Spinal cord (tissue), 10 donors: ENCODE measurements around the gene RGMA. TPM values are rescaled to one million over a fixed set of nuclear protein-coding genes. Genes with fewer than 3 reads are reported as not detected.
"Not testable (repeated sequence)": the region's sequence is repeated elsewhere in the genome, so short reads cannot be mapped to it uniquely, and the experiment has no call there.

Experiments used
- DNase-seq, 6 donors: peaks; one replicate each; pipeline versions ENCODE4 v3.0.0 to v3.0.0-alpha.2; 2013 to 2015; ENCODE audit warnings: low spot score in 6 of 6, low read depth in 4 of 6
- H3K27ac ChIP-seq: one replicate; pipeline ENCODE4 v1.5.1; 2013; ENCODE audit warnings: low read depth, low read length, control low read depth
- H3K27me3 ChIP-seq: one replicate; pipeline ENCODE4 v1.6.1; 2013; ENCODE audit warnings: low read length; ENCODE audit not compliant: control insufficient read depth, insufficient read depth
- H3K36me3 ChIP-seq: one replicate; pipeline ENCODE4 v1.6.1; 2013; ENCODE audit warnings: low read length; ENCODE audit not compliant: control insufficient read depth, insufficient read depth
- H3K4me1 ChIP-seq: one replicate; pipeline ENCODE4 v1.6.1; 2013; ENCODE audit warnings: low read length; ENCODE audit not compliant: control insufficient read depth, insufficient read depth
- H3K4me3 ChIP-seq: one replicate; pipeline ENCODE4 v1.5.1; 2013; ENCODE audit warnings: low read depth, low read length, control low read depth
- H3K9me3 ChIP-seq: one replicate; pipeline ENCODE4 v1.6.1; 2013; ENCODE audit warnings: low read length; ENCODE audit not compliant: control insufficient read depth, insufficient read depth
- WGBS: methylation state at CpG from one replicate; pipeline ENCODE4 v1.1.5; 2013; ENCODE audit warnings: missing lambda C conversion rate; ENCODE audit not compliant: insufficient coverage; 5-methylcytosine and 5-hydroxymethylcytosine counted together
- polyA plus RNA-seq, 2 donors: library from polyadenylated mRNA; unstranded; fragments of 120-200 nt; gene quantifications; one replicate each; pipeline ENCODE4 v1.2.1, GENCODE V29; 2013; ENCODE audit not compliant: insufficient read length in 2 of 2
- total RNA-seq, 2 donors: library from RNA; depleted of rRNA in 1 of 2; stranded (reverse); fragments of 120-200 nt in 1 of 2; fragments of >200 nt in 1 of 2; gene quantifications; one replicate each; pipeline versions ENCODE4 v1.2.3 to v1.2.4, GENCODE V29; 2013 to 2014
- donor health status: healthy.

RGMA gene
- total and polyA plus RNA-seq, 4 donors, result 20.7 to 356 (median 185) TPM

DNA sequence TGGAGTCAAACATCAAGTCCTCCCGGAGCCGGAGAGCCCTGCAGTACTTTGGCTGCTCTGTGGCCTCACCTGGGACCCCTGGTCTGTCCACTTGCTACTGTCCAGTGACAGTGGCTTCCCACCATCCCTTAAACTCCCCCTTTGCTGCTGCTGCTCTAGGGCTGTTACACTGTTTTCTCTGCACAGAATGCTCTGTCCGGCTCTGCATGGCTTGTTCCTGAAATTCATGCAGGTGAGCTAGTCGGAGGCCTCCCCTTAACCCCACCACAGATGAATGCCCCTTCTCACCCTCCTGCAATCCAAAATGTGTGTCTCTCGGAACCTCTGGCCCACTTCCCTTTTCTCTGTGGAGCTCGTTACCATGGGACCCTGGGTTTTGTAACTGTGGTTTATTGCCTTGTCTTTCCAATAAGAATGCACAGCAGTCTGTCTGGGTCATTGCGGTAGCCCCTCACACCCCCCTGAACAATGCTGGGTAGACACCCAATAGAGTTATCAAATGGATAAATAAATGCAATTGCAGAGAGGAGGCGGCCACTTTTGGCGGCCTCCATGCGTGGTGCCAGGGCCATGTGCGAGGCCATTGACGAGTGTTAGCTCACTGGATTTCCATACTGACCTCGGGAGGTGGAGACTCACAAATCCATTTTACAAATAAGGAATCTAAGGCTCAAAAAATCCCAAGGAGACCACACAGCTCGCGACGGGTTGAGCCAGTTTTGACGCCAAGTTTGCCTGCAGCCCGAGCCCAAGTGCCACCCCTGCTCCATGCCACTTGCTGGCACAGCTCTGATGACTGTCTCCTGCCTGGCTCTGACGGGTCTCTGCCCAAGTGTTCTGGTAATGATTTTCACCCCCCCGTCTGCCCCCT lies 48.5 kb downstream of the RGMA start:
- peaks cover 88% of the 10 kb centered on the region for H3K4me1 ChIP-seq
- H3K27me3 ChIP-seq, result no peaks in the 10 kb centered on the region
- peak in 2 of 6 donors; percentile 51 to 69 for DNase-seq
- peaks cover 45% of the 10 kb centered on the region for H3K36me3 ChIP-seq
- no peak overlapping the region for H3K4me3 ChIP-seq
- WGBS, result 56% methylated on average over 17 of the region's 20 CpGs
- H3K9me3 ChIP-seq, result no peaks in the 10 kb centered on the region
- peak overlapping the region; percentile 54 for H3K27ac ChIP-seq

DNA sequence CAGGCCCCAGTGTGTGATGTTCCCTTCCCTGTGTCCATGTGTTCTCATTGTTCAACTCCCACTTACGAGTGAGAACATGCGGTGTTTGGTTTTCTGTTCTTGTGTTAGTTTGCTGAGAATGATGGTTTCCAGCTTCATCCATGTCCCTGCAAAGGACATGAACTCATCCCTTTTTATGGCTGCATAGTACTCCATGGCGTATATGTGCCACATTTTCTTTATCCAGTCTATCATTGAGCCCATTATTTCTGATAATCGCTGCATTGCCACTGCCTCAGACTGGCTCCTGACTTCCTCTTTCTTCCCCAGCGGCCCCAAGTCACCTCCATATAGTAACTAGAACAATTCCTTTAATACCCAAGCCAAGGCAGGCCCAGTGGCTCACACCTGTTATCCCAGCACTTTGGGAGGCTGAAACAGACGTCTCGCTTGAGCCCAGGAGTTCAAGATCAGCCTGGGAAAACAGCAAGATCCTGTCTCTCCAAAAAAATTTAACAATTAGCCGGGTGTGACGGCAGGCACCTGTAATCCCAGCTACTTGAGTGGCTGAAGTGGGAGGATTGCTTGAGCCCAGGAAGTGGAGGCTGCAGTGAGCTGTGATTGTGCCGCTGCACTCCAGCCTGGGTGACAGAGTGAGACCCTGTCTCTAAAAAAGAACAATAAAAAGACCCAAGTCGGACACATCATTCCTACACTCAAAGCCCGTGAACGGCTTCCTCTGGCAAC lies 49.3 kb downstream of the RGMA start:
- DNase-seq, H3K27me3 ChIP-seq, H3K27ac ChIP-seq, H3K9me3 ChIP-seq, H3K4me3 ChIP-seq: not testable (repeated sequence)
- 95% methylated on average over 11 of the region's 13 CpGs for WGBS
- Histone ChIP-seq H3K36me3 (peaks cover 37% of the 10 kb centered on the region), H3K4me1 (peaks cover 81% of the 10 kb centered on the region)

- WGBS, result 53% methylated on average over 14 of the region's 20 CpGs
- no peak overlapping the region for H3K4me3 ChIP-seq
- no peak for DNase-seq
Measured at GRCh38 chr15:93037820-93038705, 50.9 kb downstream of the RGMA start.

DNA sequence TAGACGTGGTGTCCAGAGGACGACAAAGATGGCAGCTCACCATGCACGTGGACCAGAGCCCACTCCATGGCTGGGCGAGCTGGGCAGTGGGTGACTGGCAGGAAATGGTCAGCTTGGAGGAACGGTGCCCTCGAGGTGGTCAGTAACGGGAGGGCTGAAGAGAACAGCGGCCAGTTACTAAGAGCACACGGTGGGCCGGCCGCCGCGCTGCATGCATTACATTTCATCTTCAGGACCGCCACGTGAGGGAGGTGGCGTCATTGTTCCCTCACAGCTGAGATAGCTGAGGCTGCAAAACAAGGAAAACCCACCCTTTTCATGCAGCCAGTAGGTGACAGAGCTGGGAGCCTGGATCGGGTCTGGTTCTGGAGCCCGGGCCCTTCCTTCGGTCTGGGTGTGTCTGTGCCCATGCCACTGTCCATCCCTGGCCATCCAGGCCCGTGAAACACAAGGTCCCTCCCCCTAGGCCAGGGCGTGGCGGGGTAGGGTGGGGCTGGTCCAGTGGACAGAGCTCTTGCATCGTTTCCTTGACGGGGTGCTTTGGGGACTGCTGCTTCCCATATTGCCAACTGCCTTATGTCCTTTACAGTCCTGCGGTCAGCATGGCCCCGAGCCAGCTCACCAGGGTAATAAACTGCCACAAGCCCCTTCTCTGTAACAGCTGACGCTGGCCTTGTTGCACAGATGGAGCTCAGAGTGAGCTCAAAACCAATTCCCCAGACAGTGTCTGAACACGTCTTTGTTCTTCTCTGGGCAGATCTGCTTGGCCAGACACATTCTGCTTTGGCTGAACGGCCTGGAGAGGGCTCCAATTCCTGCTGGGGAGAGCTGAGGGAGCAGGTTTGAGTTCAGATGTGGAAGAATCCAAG lies 51.8 kb downstream of the RGMA start:
- H3K9me3 ChIP-seq, result no peaks in the 10 kb centered on the region
- H3K27ac ChIP-seq, result peak overlapping the region; percentile 82
- peak in 5 of 6 donors; percentile 77 to 93 (median 83) for DNase-seq
- peaks cover 12% of the 10 kb centered on the region for H3K36me3 ChIP-seq
- peaks cover 56% of the 10 kb centered on the region for H3K4me1 ChIP-seq
- no peak overlapping the region for H3K4me3 ChIP-seq
- no peaks in the 10 kb centered on the region for H3K27me3 ChIP-seq
- WGBS, result 48% methylated on average over 19 of the region's 29 CpGs

More at GRCh38 chr15:93037820-93038705, 50.9 kb downstream of the RGMA start:
- Histone ChIP-seq H3K27me3 (no peaks in the 10 kb centered on the region), H3K9me3 (no peaks in the 10 kb centered on the region), H3K4me1 (peaks cover 65% of the 10 kb centered on the region), H3K27ac (peak overlapping the region; percentile 82), H3K36me3 (peaks cover 21% of the 10 kb centered on the region)

DNA sequence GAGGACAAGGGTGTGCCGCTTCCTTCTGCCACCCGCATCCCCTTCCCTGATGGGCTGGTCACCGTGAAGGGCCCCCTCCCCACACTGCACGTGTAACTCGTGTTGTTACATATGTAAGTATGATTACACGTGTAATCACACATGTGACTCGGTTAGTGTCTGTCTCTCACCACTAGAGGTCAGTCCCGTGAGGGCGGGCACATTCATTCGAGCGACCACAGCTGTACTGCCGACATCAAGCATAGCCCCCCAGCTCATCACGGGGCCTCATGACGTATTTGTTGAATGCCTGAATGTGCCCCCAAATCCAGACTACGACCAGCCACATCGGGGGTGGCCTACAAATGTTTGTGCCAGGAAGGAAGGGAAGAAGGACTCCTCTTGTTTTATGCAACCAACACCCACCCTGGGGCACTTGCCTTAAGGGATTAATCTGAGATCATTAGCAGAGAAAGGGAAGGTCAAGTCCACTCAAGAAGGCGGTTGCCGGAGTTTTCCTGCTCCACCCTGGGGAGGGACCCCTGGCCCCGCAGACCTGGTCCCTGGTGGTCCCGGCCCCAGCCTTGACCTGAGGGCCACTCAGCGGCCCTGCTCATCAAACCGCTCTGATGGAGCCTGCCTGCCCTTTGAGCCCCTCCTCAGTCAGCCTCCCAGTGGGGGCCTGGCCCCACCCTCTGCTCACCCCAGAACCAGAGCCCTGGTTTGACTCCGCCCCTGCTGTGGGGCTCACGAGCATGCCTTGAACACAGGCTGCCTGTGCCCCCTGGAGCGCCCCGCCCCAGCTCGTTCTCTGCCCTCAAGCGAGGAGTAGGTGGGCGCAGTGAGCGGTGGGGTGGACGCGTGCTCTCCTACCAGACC lies 52.8 kb downstream of the RGMA start:
- H3K36me3 ChIP-seq, result peaks cover 8% of the 10 kb centered on the region
- H3K4me3 ChIP-seq, result no peak overlapping the region
- no peak overlapping the region for H3K27ac ChIP-seq
- peaks cover 49% of the 10 kb centered on the region for H3K4me1 ChIP-seq
- H3K27me3 ChIP-seq, result no peaks in the 10 kb centered on the region
- peak in 1 of 6 donors; percentile 66 for DNase-seq
- H3K9me3 ChIP-seq, result no peaks in the 10 kb centered on the region
- 80% methylated on average over 25 of the region's 32 CpGs for WGBS

GRCh38 chr15:93035092-93035915 lies 53.7 kb downstream of the RGMA start:
- Histone ChIP-seq H3K9me3 (no peaks in the 10 kb centered on the region), H3K4me1 (peaks cover 49% of the 10 kb centered on the region), H3K27ac (no peak overlapping the region), H3K36me3 (peaks cover 8% of the 10 kb centered on the region), H3K4me3 (no peak overlapping the region), H3K27me3 (no peaks in the 10 kb centered on the region)
- WGBS, result 81% methylated on average over 18 of the region's 18 CpGs
- no peak for DNase-seq

DNA sequence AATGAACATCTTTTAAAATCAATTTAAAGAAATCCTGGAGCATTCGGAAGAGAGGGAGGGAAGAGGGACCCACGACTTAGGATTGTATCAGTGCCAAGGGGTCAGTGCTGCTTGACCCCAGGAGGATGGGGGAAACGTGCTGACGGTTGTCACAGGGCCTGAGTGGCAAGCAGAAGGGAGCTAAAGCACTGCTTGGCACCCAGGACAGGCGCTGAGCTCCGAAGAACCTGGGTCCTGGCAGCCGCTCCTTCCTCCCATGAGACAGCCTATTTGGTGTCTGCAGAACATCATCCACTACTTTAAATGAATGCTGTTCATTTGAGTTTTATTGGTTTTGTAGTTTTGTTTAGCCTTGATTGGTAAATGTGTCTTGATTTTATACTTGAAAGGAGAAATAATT lies 54.5 kb downstream of the RGMA start:
- H3K27ac ChIP-seq, result no peak overlapping the region
- no peak for DNase-seq
- H3K36me3 ChIP-seq, result peaks cover 9% of the 10 kb centered on the region
- H3K4me3 ChIP-seq, result no peak overlapping the region
- 46% methylated on average over 3 of the region's 7 CpGs for WGBS
- peaks cover 52% of the 10 kb centered on the region for H3K4me1 ChIP-seq
- no peaks in the 10 kb centered on the region for H3K9me3 ChIP-seq
- no peaks in the 10 kb centered on the region for H3K27me3 ChIP-seq
